ENCODE results near the gene HJV.

- TF ChIP-seq BHLHE40 (IDR thresholded peaks at IDR 0.05; ENCODE audit: low read depth, low read length) (peak; percentile 98), CTCF (conservative IDR thresholded peaks at IDR 0.05; ENCODE audit: low read depth, low read length) (no peak), CEBPB (IDR thresholded peaks at IDR 0.05; ENCODE audit: low read depth, low read length) (0 out of 2 replicates have a peak, but pooled peaks have one; percentile 27), FOS (IDR thresholded peaks at IDR 0.05; ENCODE audit: low read depth, low read length) (0 out of 2 replicates have a peak, but pooled peaks have one; percentile 43)
These were observed 42.4 kb downstream of the HJV start for GRCh38 chr1:145978854-145979745.

All from IMR-90 (cell line).